Measurements from ENCODE around the gene RASL10B.

The RASL10B gene

DNA sequence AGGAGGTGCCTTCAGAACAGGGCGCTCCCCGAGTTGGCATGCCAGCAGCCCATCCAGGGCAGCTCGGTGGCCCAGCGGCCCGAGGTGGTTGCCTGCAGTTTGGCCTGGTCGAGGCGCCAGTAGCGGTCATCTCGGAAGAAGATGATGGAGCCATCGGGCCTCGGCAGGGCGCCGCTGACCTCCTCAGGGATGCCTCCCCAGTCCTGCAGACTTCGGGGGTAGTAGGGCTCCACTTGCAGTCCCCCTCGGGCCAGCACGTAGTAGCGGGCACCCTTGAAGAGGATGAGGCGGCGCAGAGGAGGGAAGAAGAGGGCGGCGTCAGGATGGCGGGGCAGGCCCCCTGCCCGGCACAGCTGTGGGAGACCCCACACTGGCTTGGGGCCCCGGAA lies 35.0 kb downstream of the RASL10B start:
- no peak for DNase-seq

DNA sequence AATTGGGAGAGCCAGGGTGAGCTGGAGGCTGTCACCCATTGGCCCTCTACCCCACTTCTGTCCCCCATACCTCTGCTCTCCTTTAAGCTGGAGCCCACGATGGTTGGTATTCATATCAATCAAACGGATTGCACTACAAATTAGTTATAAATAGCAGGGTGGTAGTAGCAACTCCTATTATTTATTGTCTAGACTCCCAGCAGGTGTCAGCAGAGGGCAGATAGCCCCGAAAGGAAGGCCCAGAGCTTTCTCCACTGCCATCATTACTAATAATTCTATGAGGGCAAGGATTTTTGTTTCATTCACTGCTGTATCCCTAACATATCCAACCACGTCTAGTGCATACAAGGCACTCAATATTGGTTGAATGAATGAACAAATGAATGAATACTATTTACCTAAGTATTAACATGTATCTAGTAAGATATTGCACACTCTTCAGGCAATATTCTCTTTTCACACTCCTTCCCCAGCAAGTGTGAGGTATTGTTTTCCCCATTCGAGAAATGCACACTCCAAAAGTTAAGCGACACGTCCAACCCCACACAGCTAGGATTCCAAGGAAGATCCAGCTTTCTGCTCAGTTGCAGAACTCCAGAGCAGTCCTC lies 35.6 kb downstream of the RASL10B start:
- peak; percentile 45 for DNase-seq

DNA sequence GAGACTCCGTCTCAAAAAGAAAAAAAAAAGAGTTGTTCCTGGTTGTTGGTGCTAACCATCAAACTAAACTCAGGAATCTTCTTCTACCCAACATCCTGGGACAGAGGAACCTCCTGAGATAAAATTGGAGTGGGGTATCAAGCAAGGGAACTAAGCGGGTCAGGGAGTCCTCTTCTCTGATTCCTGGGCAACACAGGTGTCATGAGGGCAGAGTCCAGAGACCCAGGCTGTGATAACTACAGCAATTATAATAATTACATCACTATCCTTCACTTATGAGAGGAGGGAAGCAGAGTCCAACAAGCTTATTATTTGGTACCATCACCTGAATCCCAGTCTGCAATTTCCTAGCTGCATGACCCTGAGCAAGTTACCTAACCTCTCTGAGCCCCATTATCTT lies 37.4 kb downstream of the RASL10B start:
- DNase-seq, result no peak

DNA sequence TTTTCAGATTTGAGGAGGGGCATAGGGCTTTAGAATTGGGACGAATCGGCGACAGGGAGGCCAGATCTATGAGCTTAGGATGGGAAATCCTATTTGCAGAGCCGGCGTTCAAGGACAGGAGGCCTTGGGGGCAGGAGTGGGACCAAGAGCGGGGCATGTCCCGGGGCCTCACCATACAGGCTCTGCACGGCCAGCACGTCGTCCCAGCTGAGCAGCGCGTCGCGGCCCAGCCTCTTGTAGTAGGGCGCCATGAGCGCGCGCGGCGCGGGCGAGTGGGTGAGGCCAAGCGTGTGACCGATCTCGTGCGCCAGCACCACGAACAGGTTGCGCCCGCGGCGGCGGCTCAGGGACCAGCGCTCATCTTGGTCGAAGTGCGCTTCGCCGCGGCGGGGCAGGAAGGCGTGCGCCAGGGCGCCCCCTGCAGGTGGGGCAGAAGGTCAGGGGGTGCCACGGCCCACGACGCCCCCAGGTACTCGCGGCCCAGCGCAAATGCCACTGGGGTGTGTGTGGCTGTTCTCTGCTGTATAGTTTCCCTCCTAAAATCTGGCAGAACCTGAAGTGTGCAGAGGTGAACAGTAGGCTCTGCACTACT lies 38.6 kb downstream of the RASL10B start:
- DNase-seq, result no peak

DNA sequence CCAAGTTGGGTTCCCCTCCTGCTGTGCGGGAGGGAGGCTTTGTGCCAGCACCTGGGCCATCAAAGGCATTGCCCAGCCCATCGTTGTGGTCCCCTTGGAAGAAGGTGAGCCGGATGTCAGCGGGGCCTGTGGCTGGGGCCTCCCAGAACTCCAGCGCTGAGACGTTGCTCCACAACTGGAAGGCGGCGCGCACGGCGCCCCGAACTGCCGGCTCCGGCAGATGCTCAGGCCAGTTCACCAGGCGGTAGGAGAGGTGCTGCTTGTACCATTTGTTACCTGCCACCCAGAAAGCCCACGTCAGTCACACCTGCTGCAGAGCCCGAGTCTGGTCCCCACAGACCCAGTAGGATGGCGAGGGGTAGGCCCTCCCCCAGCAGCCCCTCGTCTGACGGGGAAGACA lies 41.7 kb downstream of the RASL10B start:
- DNase-seq, result no peak

DNA sequence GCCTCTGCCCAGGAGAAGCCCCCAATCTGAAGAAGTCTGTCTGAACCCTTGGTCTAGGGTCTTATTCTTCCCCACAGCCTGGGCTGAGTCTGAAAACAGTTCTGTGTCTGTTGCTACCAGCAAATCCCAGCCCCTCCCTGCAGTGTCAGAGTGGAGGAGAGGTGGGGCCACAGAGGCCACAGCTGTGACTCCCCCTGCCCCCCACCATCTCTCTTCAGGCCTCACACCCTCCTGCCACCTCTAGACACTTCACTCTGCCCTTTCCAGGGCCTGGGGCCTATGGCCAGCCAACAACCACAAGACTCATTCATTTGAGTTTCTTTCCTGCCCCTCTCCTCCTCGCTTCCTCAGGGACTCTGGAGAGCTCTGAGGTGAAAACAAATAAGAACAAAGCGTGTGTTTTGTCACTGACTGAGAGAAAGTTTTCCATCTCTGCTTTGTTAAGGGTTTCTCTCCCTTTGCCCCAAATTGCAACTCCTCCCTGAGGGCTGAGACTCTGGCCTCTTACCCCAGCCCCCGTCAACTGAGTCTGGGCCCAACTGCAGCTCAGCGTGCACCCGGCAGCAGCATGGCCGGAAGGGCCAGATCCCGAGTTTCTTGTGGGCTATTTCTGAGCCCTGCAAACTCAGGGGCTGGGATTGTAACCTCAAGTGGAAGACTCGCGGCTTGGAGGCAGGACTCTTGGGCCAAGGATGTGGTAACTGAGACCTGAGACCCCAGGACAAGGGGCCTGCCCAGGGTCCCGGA lies 42.4 kb downstream of the RASL10B start:
- DNase-seq, result no peak

DNA sequence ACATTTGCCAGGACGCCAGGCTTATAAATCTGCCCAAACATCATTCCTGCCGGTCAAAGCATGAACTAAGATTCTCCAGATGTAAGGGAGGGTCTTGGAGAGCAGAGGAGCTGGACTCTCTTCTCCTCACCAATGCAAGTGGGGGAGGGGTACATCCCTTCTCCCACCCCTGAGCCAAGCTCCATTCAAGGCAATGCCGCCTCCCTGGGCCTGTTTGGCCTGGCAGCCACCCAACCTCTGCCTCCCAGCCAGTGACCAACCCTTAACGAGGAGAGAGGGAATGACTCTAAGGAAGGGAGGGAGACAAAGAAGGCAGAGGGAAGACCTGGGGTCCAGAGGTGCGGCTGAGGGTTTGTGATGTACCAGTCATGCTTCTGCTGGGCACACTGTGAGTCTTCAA lies 43.1 kb downstream of the RASL10B start:
- DNase-seq, result no peak

DNA sequence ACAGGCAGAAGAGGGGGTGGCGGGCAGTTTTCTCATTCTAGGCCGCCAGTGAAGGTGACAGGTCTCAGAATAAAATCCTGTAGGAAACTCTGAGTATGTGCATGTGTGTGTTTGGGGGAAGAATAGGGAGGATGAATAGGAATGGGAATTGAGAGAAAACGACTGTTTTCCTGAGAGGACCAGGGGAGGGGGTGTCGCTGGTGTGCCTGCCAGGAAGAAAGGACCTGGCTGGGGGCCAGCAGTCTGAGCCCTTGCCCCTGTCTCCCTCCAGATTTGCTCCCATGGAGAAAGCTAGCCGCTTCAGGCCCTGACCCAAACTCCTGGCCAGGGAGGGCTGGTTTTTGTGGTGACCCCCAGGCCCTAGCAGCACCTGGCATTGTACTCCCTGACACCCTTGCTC lies 43.6 kb downstream of the RASL10B start:
- no peak for DNase-seq

DNA sequence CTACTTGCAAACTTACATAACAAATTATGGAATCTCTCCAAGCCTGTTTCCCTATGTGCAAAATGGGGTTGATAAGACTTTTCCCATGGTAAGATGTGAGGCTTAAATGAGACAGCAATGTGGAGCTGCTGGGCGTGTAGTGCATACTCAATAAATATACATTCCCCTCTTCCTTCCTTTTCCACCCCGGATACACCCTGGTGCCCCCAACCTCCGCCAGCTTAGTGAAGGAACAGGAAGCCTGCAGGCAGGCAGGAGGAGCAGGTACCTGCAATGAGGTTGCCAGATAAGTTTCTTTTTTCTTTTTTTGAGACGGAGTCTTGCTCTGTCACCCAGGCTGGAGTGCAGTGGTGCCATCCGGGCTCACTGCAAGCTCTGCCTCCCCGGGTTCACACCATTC lies 44.1 kb downstream of the RASL10B start:
- DNase-seq, result no peak

DNA sequence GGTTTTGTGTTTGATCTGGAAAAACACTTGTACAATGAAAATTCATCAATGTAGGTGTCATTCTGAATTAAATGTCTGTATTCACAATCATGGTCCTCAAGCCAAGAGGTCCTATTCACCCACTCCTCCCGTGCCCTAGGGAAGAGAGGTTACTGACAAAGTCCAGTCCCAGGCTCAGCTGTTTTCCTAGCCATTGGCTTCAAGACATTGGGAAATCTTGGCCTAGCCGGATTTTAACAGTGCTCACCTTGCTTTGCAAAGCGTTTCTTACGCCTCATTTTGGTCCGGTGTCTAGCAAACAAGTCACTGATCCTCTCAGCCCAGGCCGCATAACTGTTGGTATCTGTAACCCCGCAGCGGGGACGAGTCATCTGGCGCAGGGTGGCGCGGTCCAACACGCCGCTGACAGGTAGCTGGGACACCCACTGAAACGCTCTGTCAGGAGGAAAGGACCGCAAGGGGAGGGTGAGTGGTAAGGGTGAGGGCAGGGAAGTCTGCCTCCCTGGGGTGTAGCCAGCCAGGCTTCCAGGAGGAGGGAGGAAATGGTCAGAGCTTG lies 47.3 kb downstream of the RASL10B start:
- no peak for DNase-seq

DNA sequence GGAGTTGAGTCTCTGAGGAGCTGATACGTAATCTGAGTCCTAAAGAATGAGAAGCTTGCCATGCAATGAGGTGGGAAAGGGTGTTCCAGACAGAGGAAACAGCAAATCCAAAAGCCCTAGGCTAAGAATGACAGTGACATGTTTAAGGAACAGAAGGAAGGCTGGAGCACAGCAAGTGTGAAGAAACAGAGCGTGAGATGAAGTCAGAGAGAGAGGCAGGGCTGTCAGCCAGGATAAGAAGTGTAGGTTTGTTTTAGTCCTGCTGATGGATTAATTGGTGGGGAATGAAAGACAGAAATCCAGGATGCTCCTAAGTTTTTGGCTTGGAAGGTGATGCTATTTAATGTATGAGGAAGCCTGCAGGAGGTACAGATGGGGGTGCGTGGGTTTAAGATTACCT lies 49.5 kb downstream of the RASL10B start:
- DNase-seq, result no peak

DNA sequence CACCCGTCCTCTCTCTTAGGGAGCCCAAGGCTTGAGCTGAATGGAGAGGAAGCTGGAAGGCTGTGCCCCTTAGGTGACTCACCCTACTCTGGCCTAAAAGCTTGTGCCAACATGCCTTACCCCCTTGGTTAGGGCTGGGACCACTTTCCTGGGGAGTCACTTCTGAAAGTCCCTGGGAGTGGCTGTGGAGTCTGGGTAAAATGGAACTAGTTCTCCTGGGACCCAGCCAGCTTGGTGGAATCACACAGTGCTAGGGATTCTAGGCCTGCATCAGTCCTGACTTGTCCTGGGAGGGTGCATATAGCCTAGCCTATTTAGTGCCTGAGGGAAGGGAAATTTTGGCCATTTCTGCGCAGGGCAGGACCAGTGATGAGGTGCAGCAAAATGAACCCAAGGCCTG lies 53.5 kb downstream of the RASL10B start:
- DNase-seq, result no peak

DNA sequence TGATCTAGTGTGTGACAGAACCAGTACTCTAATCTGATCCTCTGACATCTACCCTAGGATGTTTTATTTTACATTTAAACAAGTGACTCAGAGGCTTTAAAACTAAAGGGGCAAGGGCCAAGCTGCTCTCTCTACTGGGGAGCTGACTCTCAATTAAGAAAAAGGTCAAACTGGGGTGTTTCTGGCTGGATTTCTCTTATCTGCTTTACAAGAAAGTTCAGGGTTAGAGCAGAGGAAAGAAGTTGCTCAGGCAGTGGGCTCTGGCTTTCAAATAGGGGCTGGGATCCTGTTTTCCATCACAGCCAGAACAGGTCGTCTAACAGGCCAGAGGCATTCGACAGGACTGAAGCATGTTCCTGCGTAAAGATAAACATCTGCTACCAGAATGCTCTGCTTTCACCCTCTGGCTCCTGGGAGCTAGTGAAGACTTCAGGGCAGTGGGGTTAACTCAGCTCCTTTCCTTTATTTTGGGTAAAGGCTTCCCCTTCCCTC lies 55.5 kb downstream of the RASL10B start:
- DNase-seq, result no peak

DNA sequence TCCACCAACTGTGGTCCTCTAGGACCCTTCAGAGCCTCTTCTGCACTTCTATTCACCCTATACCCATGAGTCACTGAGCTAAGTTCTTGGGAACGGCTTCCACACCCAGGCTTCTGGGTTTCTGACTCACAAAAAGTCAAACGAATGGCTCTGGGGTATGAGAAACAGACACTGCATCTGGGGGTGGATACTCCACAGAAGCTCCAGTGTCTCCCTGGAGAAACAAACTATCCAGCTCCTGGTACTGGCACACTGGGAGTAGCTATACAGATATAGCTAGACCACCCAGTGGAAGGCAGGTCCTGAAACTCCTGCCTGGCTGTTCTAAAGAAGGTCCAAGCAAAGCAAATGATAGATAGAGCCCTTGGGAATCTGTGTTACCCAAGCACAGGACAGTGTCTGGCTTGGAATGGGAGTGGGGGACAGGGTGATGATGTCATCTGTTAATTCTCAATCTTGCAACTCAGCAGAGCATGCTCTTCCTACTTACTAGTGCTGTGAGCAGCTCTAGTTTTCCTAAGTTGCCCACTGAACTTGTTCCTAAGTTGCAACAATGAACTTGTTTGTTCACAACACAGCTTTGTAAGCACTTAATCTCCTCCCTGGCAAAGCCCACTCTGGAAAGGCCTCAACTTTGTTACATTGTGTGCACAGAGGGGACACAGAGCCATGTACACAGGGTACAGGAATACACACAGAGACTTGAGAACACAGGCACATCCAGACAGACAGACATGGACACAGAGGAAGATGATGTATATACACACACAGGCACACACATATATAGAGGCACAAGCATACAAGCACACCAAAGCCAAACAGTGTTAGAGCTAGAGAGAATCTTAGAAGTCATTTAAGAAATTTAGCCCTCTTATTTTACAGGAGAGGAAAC lies 57.3 kb downstream of the RASL10B start:
- no peak for DNase-seq

DNA sequence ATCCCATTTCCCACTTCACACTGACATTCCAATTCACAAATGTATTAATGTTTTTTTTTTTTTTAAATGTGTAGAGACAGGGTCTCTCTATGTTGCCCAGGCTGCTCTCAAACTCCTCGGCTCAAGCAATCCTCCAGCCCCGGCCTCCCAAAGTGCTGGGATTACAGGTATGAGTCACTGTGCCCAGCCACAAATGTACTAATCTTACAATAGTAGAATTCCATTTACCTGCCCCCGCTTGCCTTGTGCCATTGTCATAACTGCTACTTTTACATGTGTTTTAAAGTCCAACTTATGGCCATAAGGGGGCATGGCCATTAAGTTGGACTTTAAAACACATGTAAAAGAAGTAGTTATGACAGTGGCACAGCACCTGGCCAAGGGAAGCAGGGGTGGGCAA lies 59.4 kb downstream of the RASL10B start:
- no peak for DNase-seq

DNA sequence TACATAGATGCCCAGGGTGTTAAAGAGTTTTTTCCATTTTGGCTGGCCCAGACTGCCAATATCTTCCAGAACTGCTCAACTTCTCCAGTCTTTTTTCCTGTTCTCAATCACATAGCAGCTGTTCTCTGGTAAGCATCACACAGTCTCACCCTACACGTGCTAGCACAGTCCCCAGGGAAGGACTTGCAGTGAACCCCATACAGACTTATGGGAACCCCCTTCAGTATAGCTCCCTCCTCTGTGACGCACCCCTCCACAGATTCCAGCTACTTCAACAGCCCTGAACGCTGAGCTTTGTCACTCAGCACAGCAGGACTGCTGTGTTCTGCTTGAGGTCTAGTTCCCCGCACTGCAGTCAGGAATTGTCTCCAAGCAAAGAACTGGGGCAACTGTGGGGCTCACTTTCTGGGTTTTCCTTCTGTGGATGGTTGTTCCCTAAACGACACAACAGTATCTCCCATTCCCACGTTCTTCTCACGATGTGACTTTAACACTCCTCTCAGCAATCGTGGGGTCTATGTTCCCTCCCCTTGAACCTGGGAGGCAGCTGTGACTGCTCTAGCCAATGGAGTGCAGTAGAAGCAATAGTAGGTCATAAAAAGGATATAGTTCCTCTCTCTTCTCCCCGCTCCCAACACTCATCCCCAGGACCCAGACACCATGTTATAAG lies 60.4 kb downstream of the RASL10B start:
- DNase-seq, result no peak
